Calu3 (cell line): ENCODE results near the gene RAD51B. TPM values are rescaled to one million over a fixed set of nuclear protein-coding genes. Genes with fewer than 3 reads are reported as not detected.

Source experiments
- BruUV-seq: library from RNA; stranded (reverse); fragments of 400-500 nt; replicated peaks from 2 replicates; lab custom pipeline; 2021; lab: Mats Ljungman, UMichigan
- CTCF ChIA-PET: fragments of 300-600 bp; sonication (Branson Sonifier 250); formaldehyde crosslinking; loops from one replicate; lab custom pipeline; 2022; ENCODE audit warnings: antibody characterized with exemption; lab: Charles Lee
- DNase-seq: peaks from one replicate; pipeline ENCODE4 v3.0.0; 2022
- H3K27ac Mint-ChIP-seq: one replicate; pipeline ENCODE4 v1.8.0; 2022; ENCODE audit warnings: mixed read lengths; ENCODE audit not compliant: unreplicated experiment
- H3K27me3 Mint-ChIP-seq: one replicate; pipeline ENCODE4 v1.8.0; 2022; ENCODE audit warnings: mixed read lengths; ENCODE audit not compliant: unreplicated experiment
- H3K36me3 Mint-ChIP-seq: one replicate; pipeline ENCODE4 v1.8.0; 2022; ENCODE audit warnings: mild to moderate bottlenecking, moderate library complexity, mixed read lengths; ENCODE audit not compliant: insufficient read depth, unreplicated experiment
- H3K4me1 Mint-ChIP-seq: one replicate; pipeline ENCODE4 v1.8.0; 2022; ENCODE audit warnings: mild to moderate bottlenecking, low read depth, mixed read lengths; ENCODE audit not compliant: unreplicated experiment
- H3K4me3 Mint-ChIP-seq: one replicate; pipeline ENCODE4 v1.8.0; 2022; ENCODE audit warnings: mild to moderate bottlenecking, low read depth, moderate library complexity, mixed read lengths; ENCODE audit not compliant: unreplicated experiment
- H3K9me3 Mint-ChIP-seq: one replicate; pipeline ENCODE4 v1.8.0; 2022; ENCODE audit warnings: low read depth, mixed read lengths; ENCODE audit not compliant: unreplicated experiment
- CTCF ChIP-seq: fragments of 200-600 bp; IDR thresholded peaks from one replicate; pipeline ENCODE4 v1.8.0; 2022; ENCODE audit warnings: antibody characterized with exemption; ENCODE audit not compliant: unreplicated experiment
- intact Hi-C: fragments of 100-400 bp; cut with micrococcal nuclease; formaldehyde crosslinking; loops from one replicate; pipeline ENCODE4 v1.10.0; 2022; ENCODE audit not compliant: unreplicated experiment
- total RNA-seq: library from RNA; stranded (reverse); gene quantifications from 2 replicates; pipeline ENCODE4 v1.2.3, GENCODE V29; 2022

Gene RAD51B
- total RNA-seq, 1 experiment from 2014 or later, result 24.7 TPM

- H3K9me3 Mint-ChIP-seq, result no peaks in the 10 kb centered on the region
- peak; percentile 37 for DNase-seq
- no TSS peak for BruUV-seq
- no peak for TF ChIP-seq CTCF
- peaks cover 22% of the 10 kb centered on the region for H3K4me1 Mint-ChIP-seq
- H3K4me3 Mint-ChIP-seq, result no peak overlapping the region
- H3K27ac Mint-ChIP-seq, result no peak overlapping the region
- H3K36me3 Mint-ChIP-seq, result no peaks in the 10 kb centered on the region
- H3K27me3 Mint-ChIP-seq, result no peaks in the 10 kb centered on the region
- CTCF ChIA-PET, result interaction anchor here (1.5 kb wide), 1 partner anchor 15 kb away, joined by 6 read pairs; no protein-coding TSS in a partner anchor
- intact Hi-C loops, result loop anchor here (2.0 kb wide), 1 partner anchor 277 kb away; no protein-coding TSS in a partner anchor
Measured at GRCh38 chr14:68583548-68584280, 764.1 kb downstream of the RAD51B start.

GRCh38 chr14:68584786-68585185 is 765.2 kb downstream of the RAD51B start:
- H3K27me3 Mint-ChIP-seq, result no peaks in the 10 kb centered on the region
- CTCF ChIA-PET, result interaction anchor here (0.6 to 1.5 kb wide), 2 partner anchors 14 to 466 kb away, joined by 3 to 6 read pairs; no protein-coding TSS in a partner anchor
- intact Hi-C loops, result loop anchor here (2.0 kb wide), 1 partner anchor 278 kb away; no protein-coding TSS in a partner anchor
- no TSS peak for BruUV-seq
- no peak for DNase-seq
- no peak overlapping the region for H3K27ac Mint-ChIP-seq
- no peak for TF ChIP-seq CTCF
- H3K9me3 Mint-ChIP-seq, result no peaks in the 10 kb centered on the region
- no peak overlapping the region for H3K4me3 Mint-ChIP-seq
- no peaks in the 10 kb centered on the region for H3K36me3 Mint-ChIP-seq
- peaks cover 28% of the 10 kb centered on the region for H3K4me1 Mint-ChIP-seq

GRCh38 chr14:68585690-68586089 is 766.1 kb downstream of the RAD51B start:
- CTCF ChIA-PET, result no interaction called here
- H3K36me3 Mint-ChIP-seq, result no peaks in the 10 kb centered on the region
- TF ChIP-seq CTCF, result no peak
- peak overlapping the region; percentile 42 for H3K27ac Mint-ChIP-seq
- H3K4me1 Mint-ChIP-seq, result peaks cover 25% of the 10 kb centered on the region
- H3K27me3 Mint-ChIP-seq, result no peaks in the 10 kb centered on the region
- no peak overlapping the region for H3K4me3 Mint-ChIP-seq
- intact Hi-C loops, result loop anchor here (2.0 kb wide), 1 partner anchor 279 kb away; no protein-coding TSS in a partner anchor
- no peak for DNase-seq
- H3K9me3 Mint-ChIP-seq, result no peaks in the 10 kb centered on the region
- no TSS peak for BruUV-seq

GRCh38 chr14:68586896-68587751 is 767.5 kb downstream of the RAD51B start:
- peak; percentile 21 for DNase-seq
- Mint-ChIP-seq H3K4me1 (peaks cover 25% of the 10 kb centered on the region), H3K36me3 (no peaks in the 10 kb centered on the region), H3K4me3 (no peak overlapping the region), H3K9me3 (no peaks in the 10 kb centered on the region), H3K27me3 (no peaks in the 10 kb centered on the region), H3K27ac (no peak overlapping the region)
- no TSS peak for BruUV-seq
- intact Hi-C loops, result no loop called here
- TF ChIP-seq CTCF, result no peak
- CTCF ChIA-PET, result no interaction called here
